Heart right ventricle (tissue), 16 donors: ENCODE measurements around the gene GABRP. TPM values are rescaled to one million over a fixed set of nuclear protein-coding genes. Genes with fewer than 3 reads are reported as not detected.
A peak's percentile ranks its signal among the peaks of the same experiment; 100 is the strongest.
"Not testable (repeated sequence)": the region's sequence is repeated elsewhere in the genome, so short reads cannot be mapped to it uniquely, and the experiment has no call there.

Experiments used
- ATAC-seq, 8 donors: fragments of 200-7000 bp; cut with Tn5 transposase; one replicate each; pipeline ENCODE4 v1.9.1; 2020; ENCODE audit warnings: mild to moderate bottlenecking in 8 of 8, moderate library complexity in 8 of 8, moderate number of reproducible peaks in 1 of 8
- DNase-seq, 2 donors: peaks; one replicate each; pipeline ENCODE4 v3.0.0-alpha.2; 2020
- H3K27ac ChIP-seq, 10 donors: fragments of 200-600 bp; sonication (generic) in 2 of 10; one replicate each; pipeline versions ENCODE4 v1.5.0 to v1.8.0; 2020 to 2022; ENCODE audit warnings: mild to moderate bottlenecking in 3 of 10
- H3K27me3 ChIP-seq, 7 donors: fragments of 200-600 bp; one replicate each; pipeline ENCODE4 v1.8.0; 2021 to 2022; ENCODE audit warnings: mild to moderate bottlenecking in 2 of 7
- H3K36me3 ChIP-seq, 9 donors: fragments of 200-600 bp; sonication (generic) in 1 of 9; one replicate each; pipeline versions ENCODE4 v1.5.0 to v1.8.0; 2020 to 2022; ENCODE audit warnings: mild to moderate bottlenecking in 2 of 9
- H3K4me1 ChIP-seq, 9 donors: fragments of 200-600 bp; sonication (generic) in 1 of 9; one replicate each; pipeline versions ENCODE4 v1.5.0 to v1.8.0; 2020 to 2022; ENCODE audit warnings: mild to moderate bottlenecking in 4 of 9
- H3K4me3 ChIP-seq, 10 donors: fragments of 200-600 bp; sonication (generic) in 2 of 10; one replicate each; pipeline versions ENCODE4 v1.5.0 to v1.8.0; 2020 to 2022; ENCODE audit warnings: mild to moderate bottlenecking in 7 of 10, moderate library complexity in 2 of 10
- H3K9me3 ChIP-seq, 11 donors: fragments of 200-600 bp in 10 of 11; sonication (generic) in 2 of 11; one replicate each; pipeline versions ENCODE4 v1.5.0 to v1.8.0; 2013 to 2022; ENCODE audit warnings: mild to moderate bottlenecking in 2 of 11, control low read depth in 1 of 11, moderate library complexity in 1 of 11
- CTCF ChIP-seq, 9 donors: fragments of 200-600 bp; sonication (generic) in 2 of 9; IDR thresholded peaks; one replicate each; pipeline versions ENCODE4 v1.5.0 to v1.8.0; 2021 to 2022; ENCODE audit warnings: antibody characterized with exemption in 9 of 9, mild to moderate bottlenecking in 5 of 9, moderate library complexity in 1 of 9
- WGBS, 2 donors: extraction: QIAGEN DNeasy Blood & Tissue Kit; methylation state at CpG; one replicate each; pipeline ENCODE4 v1.1.7; 2013; ENCODE audit warnings: inconsistent platforms in 1 of 2; 5-methylcytosine and 5-hydroxymethylcytosine counted together
- intact Hi-C, 10 donors: fragments of 100-400 bp; cut with DNase I; formaldehyde crosslinking; loops; one replicate each; pipeline versions ENCODE4 v1.11.1 to v1.14.2; 2022
- polyA plus RNA-seq, 2 donors: library from polyadenylated mRNA; stranded (reverse); fragments of 200-250 nt; gene quantifications; one replicate each; pipeline ENCODE4 v1.2.3, GENCODE V29; 2013
- total RNA-seq, 10 donors: library from RNA; stranded (reverse); fragmentation: NEBNext Ultra II Directional in 3 of 10; extraction: Animal tissue kit (Norgen Biotek cat#: 25700) in 3 of 10; gene quantifications; one replicate each; pipeline versions ENCODE4 v1.2.1 to v1.2.4, GENCODE V29; 2021 to 2023
- donor health status: Arrhythmogenic right ventricular cardiomyopathy.
- donor health status: ischemic (EF 13 %, LVEDD 7.1; RV severe dilation, severe dysfunction).
- donor health status: healthy with polysubstance abuse.
- donor health status: DM: no; HTN: yes; CAD: no.
- donor health status: DM: no; HTN: no; CAD: no.
- donor health status: ischemic (EF 25% LVEDD 6.9; RV normal size, moderate dysfunction).
- donor health status: ischemic (EF 25% LVEDD 5.7; RV mildly dilated, moderate dysfunction).
- donor health status: healthy.
- donor health status: DM: yes; HTN: yes; CAD: no.
- donor health status: Ischemic cardiomyopathy.
- donor health status: ischemic (EF 35%, LVEDD 5.7; RV mildly dilated, moderate dysfunction).
- donor health status: nonischemic (EF 11% LVEDD 7.7; RV severe dilation, severe dysfunction).
- donor health status: DM: yes; HTN: yes; CAD: no.
- donor health status: PGD.
- donor health status: ischemic (EF 29% LVEDD 5.4; RV normal size, mild dysfunction).
- donor health status: nonischemic (EF 23%, LVEDD 6.1; RV moderate dilation, normal function).

GABRP gene
- total and polyA plus RNA-seq, 12 donors = 0.07 to 1.6 (median 0.46) TPM; not detected in 1

DNA sequence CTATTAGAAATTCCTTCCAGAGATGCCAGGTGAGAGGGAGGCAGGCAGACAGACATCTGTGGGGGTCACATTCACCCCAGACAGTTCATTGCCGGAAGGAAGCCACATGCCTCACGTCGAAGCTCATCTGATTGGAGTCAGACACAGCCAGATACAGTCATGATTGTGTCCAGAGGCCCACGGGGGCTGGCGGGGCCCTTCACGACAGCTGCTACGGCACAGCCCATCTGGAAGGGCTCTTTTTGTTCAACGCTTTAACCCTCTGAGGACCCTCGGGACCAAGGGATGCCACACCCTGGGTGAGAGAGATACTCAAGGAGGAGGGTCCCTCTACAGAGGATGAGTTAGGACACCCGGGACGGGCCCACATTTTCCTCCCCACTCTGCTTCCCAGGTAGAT lies 31.9 kb upstream of the GABRP start:
- intact Hi-C loops = no loop called here
- ATAC-seq (no peak), DNase-seq (no peak)
- Histone ChIP-seq H3K36me3 (no peaks in the 10 kb centered on the region), H3K9me3 (no peaks in the 10 kb centered on the region), H3K27me3 (no peaks in the 10 kb centered on the region), H3K4me3 (no peak overlapping the region), H3K4me1 (peaks cover 10 to 77% (median 52%) of the 10 kb centered on the region in 9 donors), H3K27ac (peak overlapping the region in 9 of 10 donors; percentile 2 to 72 (median 53))
- no peak for TF ChIP-seq CTCF (IDR thresholded peaks at IDR 0.05)
- 47 to 66% methylated on average over 11 of the region's 11 CpGs for WGBS, 2 donors

- Histone ChIP-seq H3K27ac (peak overlapping the region in 9 of 10 donors; percentile 2 to 72 (median 53)), H3K4me3 (no peak overlapping the region), H3K36me3 (no peaks in the 10 kb centered on the region), H3K4me1 (peaks cover 15 to 77% (median 50%) of the 10 kb centered on the region in 9 donors), H3K27me3 (no peaks in the 10 kb centered on the region), H3K9me3 (no peaks in the 10 kb centered on the region)
- ATAC-seq (peak in 4 of 8 donors; percentile 2 to 18 (median 8)), DNase-seq (peak; percentile 23 to 59)
- no peak for TF ChIP-seq CTCF (IDR thresholded peaks at IDR 0.05)
- intact Hi-C loops = no loop called here
- 36 to 40% methylated on average over 10 of the region's 10 CpGs for WGBS, 2 donors
Measured at GRCh38 chr5:170752257-170753215, 31.0 kb upstream of the GABRP start.

DNA sequence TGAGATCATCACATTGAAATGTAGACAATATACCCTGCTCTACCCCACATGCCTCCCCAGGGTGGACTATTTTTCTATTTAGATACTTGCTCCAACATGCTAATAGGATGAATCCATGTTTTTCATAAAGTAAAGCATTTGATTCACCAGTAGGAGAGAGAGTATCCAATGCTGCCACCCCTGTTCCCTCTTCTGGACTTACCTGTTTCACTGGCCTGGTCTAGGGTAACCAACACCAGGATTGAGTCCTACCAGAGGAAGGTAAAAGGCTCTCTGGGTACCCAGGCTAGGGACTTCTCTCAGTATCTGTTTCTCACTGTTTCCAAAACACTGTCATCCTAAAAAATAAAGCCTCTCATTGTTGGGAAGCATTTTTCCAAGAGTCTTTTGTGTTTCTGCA lies 30.2 kb upstream of the GABRP start:
- no peak overlapping the region for H3K4me3 ChIP-seq
- no peaks in the 10 kb centered on the region for H3K27me3 ChIP-seq
- no peaks in the 10 kb centered on the region for H3K9me3 ChIP-seq
- H3K36me3 ChIP-seq = no peaks in the 10 kb centered on the region
- H3K27ac ChIP-seq = peak overlapping the region in 1 of 10 donors; percentile 72
- ATAC-seq = no peak
- no peak for TF ChIP-seq CTCF (IDR thresholded peaks at IDR 0.05)
- no peak for DNase-seq
- intact Hi-C loops = no loop called here
- H3K4me1 ChIP-seq = peaks cover 18 to 77% (median 43%) of the 10 kb centered on the region in 9 donors

GRCh38 chr5:170754508-170754907 lies 29.0 kb upstream of the GABRP start:
- DNase-seq, ATAC-seq, H3K4me3 ChIP-seq, H3K27me3 ChIP-seq, H3K27ac ChIP-seq, intact Hi-C loops, H3K36me3 ChIP-seq, H3K9me3 ChIP-seq: not testable (repeated sequence)
- 92 to 95% methylated on average over 2 of the region's 2 CpGs for WGBS, 2 donors
- peaks cover 18 to 67% (median 39%) of the 10 kb centered on the region in 9 donors for H3K4me1 ChIP-seq
